A549 (cell line): ENCODE data around the gene TTC34.

ENCODE experiments used
- BHLHE40 ChIP-seq: IDR thresholded peaks from 2 replicates; pipeline ENCODE4 v1.6.1; 2012; ENCODE audit warnings: low read depth, low read length, inconsistent platforms
- CHD2 ChIP-seq: fragments of 150-350 bp; IDR thresholded peaks from 2 replicates; pipeline ENCODE4 v1.6.1; 2014; ENCODE audit warnings: low read length; ENCODE audit not compliant: partially characterized antibody
- CTCF ChIP-seq: fragments of >200 bp; sonication (Bioruptor Twin); formaldehyde crosslinking; IDR thresholded peaks from 3 replicates; pipeline ENCODE4 v1.5.1; 2016
- NR3C1 ChIP-seq: fragments of >200 bp; sonication (Bioruptor Twin); formaldehyde crosslinking; IDR thresholded peaks from 3 replicates; pipeline ENCODE4 v1.6.1; 2017
- PHF8 ChIP-seq: fragments of 200-600 bp; sonication (generic); IDR thresholded peaks from 2 replicates; pipeline ENCODE4 v1.6.1; 2016; ENCODE audit warnings: low read depth, mild to moderate bottlenecking, antibody characterized with exemption, moderate library complexity, borderline replicate concordance
- RAD21 ChIP-seq, 2 experiments: fragments of >200 bp in 1 of 2; sonication (Bioruptor Twin) in 1 of 2; formaldehyde crosslinking in 1 of 2; IDR thresholded peaks in 1 of 2; conservative IDR thresholded peaks in 1 of 2; 2 replicates in 1 of 2; 3 replicates in 1 of 2; pipeline ENCODE4 v1.6.1; 2012 to 2018; ENCODE audit warnings: inconsistent platforms in 1 of 2
- REST ChIP-seq: fragments of 200-600 bp; sonication (generic); IDR thresholded peaks from 2 replicates; pipeline ENCODE4 v1.6.1; 2016; ENCODE audit warnings: antibody characterized with exemption, mild to moderate bottlenecking, moderate library complexity
- ZFP36 ChIP-seq: fragments of 450-650 bp; IDR thresholded peaks from 2 replicates; pipeline ENCODE4 v1.6.1; 2014; ENCODE audit warnings: borderline replicate concordance; ENCODE audit not compliant: partially characterized antibody

DNA sequence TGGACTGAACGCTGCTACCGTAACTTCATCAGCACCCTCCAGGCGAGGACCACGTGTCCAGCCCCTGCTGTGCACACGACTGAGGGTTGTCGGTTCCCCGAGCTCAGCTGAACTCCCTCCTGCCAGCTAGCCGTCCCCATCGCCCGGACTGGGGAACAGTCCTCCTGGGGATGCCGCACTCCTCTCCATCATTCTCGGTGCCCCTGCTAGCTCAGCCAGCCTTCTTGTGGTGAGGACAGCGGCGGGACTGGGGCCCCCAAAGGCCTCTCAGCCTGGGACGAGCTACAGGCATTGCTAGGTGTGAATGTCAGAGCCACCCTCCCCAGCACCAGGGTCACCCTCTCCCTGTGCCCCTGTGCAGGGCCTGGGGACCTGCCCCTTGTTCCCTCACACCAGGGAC lies 8.8 kb upstream of the TTC34 start:
- TF ChIP-seq NR3C1 (no peak), REST (no peak), CTCF (no peak), ZFP36 (no peak), PHF8 (no peak), CHD2 (no peak), BHLHE40 (no peak), RAD21 (conservative IDR thresholded peaks at IDR 0.05 in 1 of 2, IDR thresholded peaks at IDR 0.05 in 1 of 2) (no peak)
